ENCODE measurements around the gene NKX2-8.

DNA sequence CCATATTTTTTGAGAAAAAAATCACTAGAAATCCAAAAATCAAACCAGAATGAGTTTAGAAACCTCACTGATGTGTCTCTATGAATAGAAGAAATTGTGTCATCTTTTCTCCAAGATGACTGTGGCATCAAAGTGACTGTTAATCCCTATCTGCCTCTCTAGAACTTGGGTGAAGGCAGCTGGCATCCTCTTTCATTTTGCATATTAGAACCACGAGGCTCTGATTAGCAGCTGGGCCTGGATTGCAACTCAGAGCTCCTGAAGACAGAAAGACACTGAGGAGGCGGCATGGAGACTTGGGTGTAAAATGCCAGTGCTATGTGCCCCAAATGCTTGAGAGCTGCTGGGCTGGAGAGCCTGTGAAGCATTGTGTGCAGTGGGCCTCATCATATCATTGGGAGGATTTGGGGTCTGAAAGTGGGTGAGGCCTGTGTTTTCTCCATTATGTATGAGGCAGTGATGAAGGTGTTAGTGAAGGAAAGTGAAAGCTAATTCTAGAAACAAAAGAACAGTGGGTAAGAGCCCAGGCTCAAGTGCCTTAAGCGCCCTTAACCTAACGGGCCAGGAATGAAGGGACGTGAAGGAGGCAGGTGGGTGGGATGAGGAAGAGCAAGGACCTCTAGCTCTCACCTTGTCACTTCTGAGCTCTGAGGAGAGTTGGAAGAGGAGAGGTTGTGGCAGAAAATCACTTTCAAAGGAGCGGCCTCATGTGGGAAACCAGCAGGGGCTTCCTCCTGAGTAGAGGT, 26.2 kb downstream of the NKX2-8 start:
- TF ChIP-seq, protein P1, sequence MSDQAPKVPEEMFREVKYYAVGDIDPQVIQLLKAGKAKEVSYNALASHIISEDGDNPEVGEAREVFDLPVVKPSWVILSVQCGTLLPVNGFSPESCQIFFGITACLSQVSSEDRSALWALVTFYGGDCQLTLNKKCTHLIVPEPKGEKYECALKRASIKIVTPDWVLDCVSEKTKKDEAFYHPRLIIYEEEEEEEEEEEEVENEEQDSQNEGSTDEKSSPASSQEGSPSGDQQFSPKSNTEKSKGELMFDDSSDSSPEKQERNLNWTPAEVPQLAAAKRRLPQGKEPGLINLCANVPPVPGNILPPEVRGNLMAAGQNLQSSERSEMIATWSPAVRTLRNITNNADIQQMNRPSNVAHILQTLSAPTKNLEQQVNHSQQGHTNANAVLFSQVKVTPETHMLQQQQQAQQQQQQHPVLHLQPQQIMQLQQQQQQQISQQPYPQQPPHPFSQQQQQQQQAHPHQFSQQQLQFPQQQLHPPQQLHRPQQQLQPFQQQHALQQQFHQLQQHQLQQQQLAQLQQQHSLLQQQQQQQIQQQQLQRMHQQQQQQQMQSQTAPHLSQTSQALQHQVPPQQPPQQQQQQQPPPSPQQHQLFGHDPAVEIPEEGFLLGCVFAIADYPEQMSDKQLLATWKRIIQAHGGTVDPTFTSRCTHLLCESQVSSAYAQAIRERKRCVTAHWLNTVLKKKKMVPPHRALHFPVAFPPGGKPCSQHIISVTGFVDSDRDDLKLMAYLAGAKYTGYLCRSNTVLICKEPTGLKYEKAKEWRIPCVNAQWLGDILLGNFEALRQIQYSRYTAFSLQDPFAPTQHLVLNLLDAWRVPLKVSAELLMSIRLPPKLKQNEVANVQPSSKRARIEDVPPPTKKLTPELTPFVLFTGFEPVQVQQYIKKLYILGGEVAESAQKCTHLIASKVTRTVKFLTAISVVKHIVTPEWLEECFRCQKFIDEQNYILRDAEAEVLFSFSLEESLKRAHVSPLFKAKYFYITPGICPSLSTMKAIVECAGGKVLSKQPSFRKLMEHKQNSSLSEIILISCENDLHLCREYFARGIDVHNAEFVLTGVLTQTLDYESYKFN (CRISPR knock-in tag; conservative IDR thresholded peaks at IDR 0.05), result no peak
- no peak for TF ChIP-seq SYNCRIP (IDR thresholded peaks at IDR 0.05; ENCODE audit: insufficient read depth, low read depth, low read length)
